GM18520 (cell line): ENCODE results near the gene MOB1A.
"Not testable (repeated sequence)": the region's sequence is repeated elsewhere in the genome, so short reads cannot be mapped to it uniquely, and the experiment has no call there.

ENCODE experiments used
- ATAC-seq: cut with Tn5 transposase; IDR thresholded peaks from one replicate; pipeline ENCODE4 v1.9.1; 2021; ENCODE audit not compliant: unreplicated experiment

Gene MOB1A

DNA sequence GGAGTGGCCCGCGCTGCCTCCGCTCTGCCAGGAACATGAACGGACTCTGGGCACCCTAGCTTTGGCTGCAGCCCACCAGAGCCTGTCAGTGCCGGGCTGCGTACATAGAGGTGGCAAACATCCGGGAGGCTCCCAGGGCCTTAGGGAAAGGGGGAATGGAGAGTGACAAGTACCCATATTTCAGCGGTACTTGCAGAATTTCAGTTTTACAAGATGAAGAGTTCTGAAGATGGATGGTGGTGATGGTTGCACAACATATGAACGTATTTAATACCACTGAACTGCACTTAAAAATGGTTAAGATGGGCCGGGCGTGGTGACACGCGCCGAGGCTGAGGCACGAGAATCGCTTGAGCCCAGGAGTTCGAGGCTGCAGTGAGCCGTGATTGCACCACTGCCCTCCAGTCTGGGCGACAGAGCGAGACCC lies 20.6 kb upstream of the MOB1A start:
- ATAC-seq, result no peak

DNA sequence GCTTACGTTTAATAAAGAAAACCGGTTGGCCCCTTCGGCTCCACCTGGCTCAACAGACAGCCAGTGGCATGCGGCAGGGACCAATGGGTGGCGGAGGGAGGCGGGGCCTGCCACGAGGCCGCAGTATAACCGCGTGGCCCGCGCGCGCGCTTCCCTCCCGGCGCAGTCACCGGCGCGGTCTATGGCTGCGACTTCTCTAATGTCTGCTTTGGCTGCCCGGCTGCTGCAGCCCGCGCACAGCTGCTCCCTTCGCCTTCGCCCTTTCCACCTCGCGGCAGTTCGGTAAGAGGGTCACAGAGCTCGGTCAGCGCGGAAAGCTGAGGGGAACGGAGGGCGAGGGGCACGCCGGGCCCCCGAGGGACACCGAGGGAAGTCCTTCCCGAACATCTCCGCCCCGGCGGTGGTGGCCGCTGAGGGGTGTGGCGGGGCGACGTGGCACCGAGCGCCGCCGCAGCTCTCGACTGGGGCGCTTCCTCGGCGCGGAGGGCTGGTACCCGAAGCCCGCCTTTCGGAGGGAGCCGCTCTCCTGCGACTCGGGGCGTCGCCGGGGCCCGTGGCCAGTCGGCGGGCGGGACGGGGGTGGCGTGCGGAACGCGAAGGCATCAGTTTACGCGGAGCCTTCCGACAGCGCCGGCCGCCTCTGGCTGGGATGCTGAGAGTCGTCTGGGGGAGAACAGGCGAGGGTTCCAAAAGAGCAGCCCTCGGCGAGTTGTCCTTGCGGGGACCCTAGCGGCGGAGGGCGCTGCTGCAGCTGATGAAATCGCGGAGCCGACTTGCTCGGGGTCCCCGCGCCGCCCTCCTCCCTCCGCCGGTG lies 20.0 kb upstream of the MOB1A start, which contains the start of gene MTHFD2:
Gene MTHFD2 (plus strand): TSS at position 155 of the 814 bp plus-strand sequence. CDS start 27 bp downstream, at position 182.
- ATAC-seq, result peak; percentile 84

DNA sequence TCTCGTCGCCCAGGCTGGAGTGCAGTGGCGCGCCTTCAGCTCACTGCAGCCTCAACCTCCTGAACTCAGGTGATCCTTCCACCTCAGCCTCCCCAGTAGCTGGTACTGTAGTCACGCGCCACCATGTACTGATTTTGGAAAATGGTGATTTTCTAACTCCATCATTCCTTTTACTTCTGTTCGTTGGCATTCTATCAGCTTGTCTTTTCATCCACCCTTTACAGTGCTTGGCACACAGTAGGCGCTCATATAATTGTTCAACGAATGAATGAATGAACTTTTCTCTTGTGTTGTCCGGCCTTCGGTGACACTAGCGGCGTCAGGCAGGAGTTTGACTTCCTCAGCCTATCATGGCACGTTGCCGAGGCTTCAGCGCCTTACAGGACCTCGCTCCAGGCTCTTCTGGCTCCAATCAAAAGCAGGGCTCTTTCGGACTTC lies 19.4 kb upstream of the MOB1A start:
- ATAC-seq, result no peak

DNA sequence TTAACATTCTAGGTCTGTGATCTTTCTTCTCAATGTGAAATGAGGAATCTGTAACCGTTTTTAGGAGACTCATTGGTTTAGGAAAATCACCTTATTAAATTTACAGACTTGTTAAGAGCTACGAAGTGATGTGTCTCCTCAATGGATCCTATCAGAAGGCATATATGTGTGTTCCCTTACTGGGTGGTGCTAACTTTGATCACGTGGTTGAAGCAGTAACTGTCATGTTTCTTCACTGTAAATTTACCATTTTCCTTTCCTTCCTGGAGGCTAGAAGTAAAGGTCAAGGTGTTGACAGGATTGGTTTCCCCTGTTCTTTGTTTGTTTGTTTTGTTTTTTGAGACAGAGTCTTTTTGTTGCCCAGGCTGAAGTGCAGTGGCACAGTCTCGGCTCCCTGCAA lies 18.4 kb upstream of the MOB1A start:
- no peak for ATAC-seq

DNA sequence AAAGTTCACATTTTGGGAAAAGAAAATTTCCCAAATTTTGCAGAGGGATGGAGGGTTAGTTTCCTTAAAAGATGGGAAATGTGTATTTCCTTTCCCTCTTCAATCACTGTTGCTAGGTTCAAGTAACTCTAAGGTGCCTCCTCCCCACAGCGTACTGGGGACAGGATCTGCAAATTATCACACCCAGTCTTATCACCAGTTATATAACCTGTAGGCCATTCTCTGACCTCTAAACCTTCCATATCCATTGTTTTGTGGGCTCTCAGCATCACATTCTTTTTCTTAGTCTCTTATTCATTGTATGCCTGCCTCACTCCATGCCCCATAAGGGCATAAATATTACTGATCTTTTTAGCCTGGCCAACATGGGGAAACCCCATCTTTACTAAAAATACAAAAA lies 16.1 kb upstream of the MOB1A start:
- ATAC-seq, result no peak

DNA sequence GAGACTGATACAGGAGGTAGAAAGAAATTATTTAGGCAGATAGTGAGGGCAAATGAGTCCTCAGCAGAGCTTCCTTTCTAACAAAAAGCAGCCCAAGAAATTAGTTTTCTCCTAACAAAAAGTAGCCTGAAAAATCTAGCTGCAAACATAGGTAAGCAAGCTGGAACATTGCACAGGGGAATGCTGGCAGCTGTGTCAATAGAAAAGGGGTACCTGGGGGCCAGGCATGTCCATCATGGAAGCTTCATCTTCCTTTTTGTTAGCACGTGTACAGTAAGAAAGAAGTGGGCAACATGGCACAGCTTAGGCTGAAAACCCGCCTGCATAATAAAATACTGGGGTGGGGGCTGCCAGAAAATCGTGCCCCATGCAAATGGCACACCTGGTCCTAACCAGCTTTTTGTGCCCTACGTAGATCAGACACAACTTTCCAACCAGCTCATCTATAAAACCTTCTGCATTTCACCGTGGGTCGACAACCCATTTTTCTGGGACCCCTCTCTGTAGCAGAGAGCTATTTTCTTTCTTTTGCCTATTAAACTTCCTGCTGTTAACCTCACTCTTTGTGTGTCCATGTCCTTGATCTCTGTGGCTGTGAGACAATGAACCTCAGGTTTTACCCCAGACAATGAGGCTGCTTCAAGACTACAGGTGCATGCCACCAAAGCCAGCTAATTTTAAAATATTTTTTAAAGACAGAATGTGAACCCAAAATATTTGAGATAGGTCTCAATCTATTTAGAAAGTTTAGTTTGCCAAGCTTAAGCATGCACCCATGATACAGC lies 13.1 kb upstream of the MOB1A start:
- no peak for ATAC-seq

DNA sequence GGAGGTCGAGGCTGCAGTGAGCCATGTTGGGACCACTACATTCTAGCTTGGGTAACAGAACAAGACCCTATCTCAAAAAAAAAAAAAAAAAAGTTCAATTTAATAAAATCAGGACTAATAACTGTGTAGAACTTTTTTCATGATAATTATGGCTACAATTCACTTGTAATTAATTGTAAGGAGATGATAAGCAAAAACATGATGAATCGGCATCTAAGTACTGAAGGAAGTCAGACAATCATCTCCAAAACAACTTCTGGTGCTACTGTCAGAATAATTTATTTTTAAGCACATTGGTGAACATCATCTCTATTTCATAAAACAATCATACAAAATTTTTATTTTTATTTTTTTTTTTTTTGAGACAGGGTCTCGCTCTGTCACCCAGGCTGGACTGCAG lies 10.0 kb upstream of the MOB1A start:
- ATAC-seq, result no peak

DNA sequence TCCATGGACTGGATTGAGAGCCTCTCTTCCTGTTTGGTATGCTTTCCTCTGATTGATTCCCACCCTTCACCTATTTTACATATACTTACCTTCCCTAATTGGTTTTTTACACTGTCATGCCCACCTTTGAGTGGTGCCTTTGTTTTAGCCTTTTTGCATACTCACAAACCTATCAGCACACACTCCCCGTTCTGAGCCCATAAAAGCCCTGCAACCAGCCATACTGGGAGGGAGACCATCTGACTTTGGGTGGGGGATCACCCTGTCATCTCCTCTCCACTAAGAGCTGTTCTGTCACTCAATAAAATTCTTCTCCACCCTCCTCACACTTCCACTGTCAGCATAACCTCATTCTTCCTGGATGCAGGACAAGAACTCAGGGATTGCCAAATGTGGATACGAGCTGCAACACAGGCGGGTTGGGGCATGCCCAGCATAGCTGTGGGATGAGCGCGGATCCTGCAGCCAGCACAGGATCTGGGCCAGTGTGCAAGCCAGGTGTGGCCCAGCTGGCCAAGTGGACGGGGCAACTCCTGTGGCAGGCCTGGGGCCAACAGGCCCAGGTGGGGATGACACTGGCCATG lies 9.4 kb upstream of the MOB1A start:
- ATAC-seq, result no peak

DNA sequence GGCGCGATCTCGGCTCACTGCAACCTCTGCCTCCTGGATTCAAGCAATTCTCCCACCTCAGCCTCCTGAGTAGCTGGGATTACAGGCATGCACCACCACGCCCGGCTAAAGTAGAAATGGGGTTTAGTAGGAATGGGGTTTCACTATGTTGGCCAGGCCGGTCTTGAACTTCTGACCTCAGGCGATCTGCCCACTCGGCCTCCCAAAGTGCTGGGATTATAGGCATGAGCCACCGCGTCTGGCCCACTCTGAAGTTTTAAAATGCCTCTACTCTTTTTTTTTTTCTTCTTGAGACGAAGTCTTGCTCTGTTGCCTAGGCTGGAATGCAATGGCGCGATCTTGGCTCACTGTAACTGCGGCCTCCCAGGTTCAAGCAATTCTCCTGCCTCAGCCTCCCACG lies 8.0 kb upstream of the MOB1A start:
- ATAC-seq, result not testable (repeated sequence)

DNA sequence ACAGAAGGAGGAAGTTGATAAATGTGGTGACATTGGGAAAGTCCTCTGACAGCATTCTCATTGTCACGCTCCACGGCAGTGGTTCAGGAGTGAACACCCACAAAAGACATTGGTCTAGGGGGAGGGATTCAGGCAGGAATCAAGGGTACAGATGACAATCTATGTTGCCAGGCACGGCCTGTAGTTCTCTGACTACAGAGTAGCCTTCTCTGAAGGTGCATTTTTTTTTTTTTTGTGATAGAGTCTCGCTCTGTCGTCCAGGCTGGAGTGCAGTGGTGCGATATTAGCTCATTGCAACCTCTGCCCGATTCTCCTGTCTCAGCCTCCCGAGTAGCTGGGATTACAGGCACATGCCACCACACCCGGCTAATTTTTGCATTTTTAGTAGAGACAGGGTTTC lies 7.4 kb upstream of the MOB1A start:
- peak; percentile 73 for ATAC-seq

DNA sequence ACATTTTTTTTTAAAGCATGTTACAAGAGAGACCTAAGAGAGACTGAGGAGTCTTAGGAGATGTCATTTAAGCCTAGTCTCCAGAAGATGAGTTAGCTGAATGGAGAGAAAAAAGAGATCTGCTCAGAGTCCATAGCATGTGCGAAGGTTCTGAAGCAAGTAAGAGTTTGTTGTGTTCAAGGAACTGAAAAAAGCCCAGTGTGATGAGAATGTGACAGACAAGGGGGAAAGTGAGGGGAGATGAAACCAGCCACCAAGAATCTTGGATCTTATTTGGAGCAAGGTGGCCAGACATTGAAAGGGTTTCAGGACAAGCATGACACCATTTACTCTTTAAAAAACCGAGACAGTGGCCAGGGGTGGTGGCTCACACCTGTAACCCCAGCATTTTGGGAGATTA lies 5.2 kb upstream of the MOB1A start:
- no peak for ATAC-seq

DNA sequence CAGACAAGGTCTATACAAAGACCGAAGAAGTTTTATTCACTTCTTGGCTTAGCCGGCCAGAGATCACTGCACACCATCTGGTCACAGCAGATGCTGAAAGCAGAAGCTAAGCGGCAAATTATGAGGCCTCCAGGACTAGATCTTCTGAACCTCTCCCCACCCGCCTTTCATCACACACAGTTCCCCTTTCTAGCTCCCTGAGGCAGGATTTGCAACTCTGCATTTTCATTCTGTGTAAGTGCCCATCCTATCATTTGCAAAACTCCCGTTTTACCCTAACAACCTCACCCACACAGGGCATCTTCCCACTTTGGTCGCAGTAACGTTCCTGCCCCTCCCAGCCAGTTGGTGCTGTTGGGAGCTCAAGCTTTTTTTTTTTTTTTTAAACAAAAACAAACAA lies 3.1 kb upstream of the MOB1A start:
- no peak for ATAC-seq

DNA sequence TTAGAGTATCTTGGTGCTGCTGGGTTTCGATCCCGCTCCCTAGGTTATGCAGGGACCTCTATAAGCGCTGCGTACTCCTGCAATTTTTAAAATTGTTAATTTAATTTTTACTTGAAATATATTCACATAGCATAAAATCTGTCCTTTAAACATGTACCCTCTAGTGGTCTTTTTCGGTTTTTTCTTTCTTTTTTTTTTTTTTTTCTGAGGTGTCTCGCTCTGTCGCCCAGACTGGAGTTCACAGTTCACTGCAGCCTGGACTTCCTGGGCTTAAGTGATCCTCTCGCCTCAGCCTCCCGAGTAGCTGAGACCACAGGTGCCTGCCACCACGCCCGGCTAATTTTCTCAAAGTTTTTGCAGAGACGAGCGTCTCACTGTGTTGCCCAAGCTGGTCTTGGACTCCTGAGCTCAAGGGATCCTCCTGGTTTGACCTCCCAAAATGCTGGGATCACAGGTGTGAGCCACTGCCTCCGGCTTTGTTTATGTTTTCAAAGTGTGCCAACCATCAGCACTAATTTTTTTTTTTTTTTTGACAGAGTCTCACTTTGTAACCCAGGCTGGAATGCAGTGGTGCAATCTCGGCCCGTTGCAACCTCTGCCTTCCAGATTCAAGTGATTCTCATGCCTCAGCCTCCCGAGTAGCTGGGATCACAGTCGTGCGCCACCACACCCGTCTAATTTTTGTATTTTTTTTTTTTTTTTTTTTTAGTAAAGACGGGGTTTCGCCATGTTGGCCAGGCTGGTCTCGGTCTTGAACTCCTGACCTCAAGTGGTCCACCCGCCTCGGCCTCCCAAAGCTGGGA lies 585 bp upstream of the MOB1A start:
- ATAC-seq, result no peak

DNA sequence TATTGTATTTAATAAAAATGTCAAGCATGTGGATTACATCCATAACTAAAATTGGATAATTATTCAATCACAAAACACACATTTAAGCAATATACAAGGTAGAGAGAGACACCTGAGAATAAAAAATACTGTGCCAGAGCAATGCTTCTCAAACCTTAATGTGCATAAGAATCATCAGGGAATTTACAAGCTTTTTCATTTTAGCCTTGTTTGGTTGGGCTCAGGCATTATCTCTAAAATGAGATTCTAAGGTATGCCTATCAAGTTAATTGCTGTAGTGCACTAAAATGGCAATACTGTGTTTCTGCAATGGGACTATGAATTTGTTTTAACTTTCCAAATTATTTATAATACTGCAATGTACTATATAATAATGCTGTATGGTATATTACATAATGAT lies 983 bp downstream of the MOB1A start:
- ATAC-seq, result no peak

DNA sequence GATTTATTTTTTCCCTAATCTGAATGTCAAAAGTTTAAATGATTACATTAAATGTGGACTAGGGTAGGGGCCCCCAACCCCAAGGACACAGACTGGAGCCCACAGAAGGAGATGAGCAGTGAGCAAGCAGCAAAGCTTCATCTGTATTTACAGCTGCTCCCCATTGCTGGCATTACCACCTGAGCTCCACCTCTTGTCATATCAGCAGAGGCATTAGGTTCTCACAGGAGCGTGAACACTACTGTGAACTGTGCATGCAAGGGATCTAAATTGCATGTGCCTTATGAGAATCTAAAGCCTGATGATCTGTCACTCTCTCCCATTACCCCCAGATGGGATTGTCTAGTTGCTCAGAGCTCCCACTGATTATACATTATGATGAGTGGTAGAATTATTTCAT lies 3.8 kb downstream of the MOB1A start:
- no peak for ATAC-seq

DNA sequence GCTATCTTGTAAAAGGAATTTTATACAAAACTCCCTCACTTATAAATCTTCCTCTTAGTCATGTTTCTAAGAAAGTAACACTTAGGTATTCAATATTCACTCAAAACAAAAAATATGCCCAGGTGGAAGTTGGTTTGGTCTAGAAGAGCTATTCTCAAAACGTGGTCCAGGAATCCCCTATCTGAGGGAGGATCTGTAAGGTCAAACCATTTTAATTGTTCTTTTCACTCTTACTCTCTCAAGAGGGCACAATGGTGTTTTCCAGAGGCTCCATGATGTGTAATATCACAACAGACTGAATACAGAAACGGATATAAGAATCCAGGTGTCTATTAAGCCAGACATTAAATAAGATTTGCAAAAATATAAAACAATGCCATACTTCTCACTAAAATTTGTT lies 9.9 kb downstream of the MOB1A start:
- no peak for ATAC-seq

DNA sequence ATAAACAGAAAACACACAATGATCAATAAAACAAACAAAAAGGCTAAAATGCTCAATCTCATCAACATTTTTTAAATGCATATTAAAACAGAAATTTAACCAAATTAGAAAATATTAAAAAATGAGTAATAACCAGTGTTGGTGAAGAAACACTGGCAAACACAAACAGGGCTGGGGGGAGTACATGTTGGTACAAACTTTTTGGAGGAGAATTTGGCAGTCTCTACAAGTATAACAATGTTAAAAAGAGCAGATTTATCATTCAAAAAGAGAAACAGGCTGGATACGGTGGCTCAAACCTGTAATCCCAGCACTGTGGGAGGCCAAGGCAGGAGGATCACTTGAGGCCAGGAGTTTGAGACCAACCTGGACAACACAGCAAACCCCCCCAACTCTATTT lies 13.9 kb downstream of the MOB1A start:
- no peak for ATAC-seq

DNA sequence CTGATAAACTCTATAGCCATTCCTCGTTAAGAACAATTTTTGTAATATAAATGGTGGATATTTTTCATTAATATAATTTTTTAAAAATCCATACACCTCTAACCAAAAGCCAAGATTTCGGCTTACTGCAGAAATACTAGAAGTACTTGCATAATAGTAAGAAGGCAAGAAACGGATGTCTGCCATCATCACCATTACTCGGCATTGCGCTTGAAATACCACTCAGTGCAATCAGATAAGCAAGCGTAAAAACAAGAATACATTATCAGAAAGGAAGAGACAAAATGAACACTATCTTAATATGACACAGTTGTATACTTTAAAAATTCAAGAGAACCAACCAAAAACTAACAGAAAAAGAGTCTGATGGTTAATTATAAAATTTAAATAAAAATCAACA lies 15.7 kb downstream of the MOB1A start:
- no peak for ATAC-seq

DNA sequence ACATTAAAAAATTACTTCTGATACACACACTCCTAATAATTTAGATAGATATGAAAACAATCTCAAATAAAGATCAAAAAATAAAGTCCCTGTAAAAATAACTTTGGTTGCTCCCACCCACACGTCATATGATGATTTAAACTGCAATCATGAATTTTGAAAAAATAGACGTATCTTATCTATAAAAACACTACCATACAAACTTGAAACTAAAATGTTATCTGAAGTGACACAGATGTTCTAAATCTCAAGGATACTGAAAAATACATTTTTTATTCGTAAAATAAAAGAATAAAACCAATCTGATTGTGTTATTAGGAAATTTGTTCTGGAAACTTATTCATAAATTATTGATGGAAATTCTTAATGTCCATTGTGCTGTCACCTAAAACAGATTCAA lies 22.8 kb downstream of the MOB1A start:
- no peak for ATAC-seq

DNA sequence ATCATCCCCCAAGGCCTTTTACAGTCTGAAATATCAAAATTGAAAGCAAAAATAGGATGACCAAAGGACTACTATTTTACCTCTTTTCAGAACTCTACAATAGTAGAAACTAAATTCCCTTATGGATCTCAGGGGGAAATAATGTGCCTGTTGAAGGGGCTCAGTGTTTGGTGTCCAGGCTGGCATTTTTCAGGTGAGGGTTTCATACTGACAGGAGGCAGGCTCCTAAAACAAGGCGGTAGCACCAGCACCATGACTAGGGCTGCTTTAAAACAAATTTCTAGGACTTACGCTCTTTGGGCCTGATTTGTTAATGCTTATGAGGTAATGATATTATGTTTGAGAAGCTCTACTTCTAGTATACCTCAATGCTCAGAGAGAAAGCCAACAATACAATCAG lies 25.7 kb downstream of the MOB1A start:
- no peak for ATAC-seq
